Smooth muscle cell (in vitro differentiated cells): ENCODE results near the gene RPP38. TPM values are rescaled to one million over a fixed set of nuclear protein-coding genes. Genes with fewer than 3 reads are reported as not detected.

Experiments
- DNase-seq: peaks from one replicate; lab custom pipeline; 2025; ENCODE audit not compliant: unreplicated experiment; lab: John Stamatoyannopoulos, UW
- H2AFZ ChIP-seq: fragments of 200-600 bp; sonication (generic); 2 replicates; pipeline ENCODE4 v1.6.0; 2016; ENCODE audit warnings: antibody characterized with exemption, low read depth, mild to moderate bottlenecking
- H3F3A ChIP-seq: fragments of 200-600 bp; sonication (generic); 2 replicates; pipeline ENCODE4 v1.6.0; 2017; ENCODE audit warnings: antibody characterized with exemption, low read depth
- H3K27ac ChIP-seq: fragments of 200-600 bp; sonication (generic); 2 replicates; pipeline ENCODE4 v1.5.1; 2016; ENCODE audit warnings: low read depth, mild to moderate bottlenecking
- H3K27me3 ChIP-seq: fragments of 200-600 bp; sonication (generic); 2 replicates; pipeline ENCODE4 v1.6.1; 2016; ENCODE audit warnings: low read depth, mild to moderate bottlenecking
- H3K36me3 ChIP-seq: fragments of 200-600 bp; sonication (generic); 2 replicates; pipeline ENCODE4 v1.5.1; 2016; ENCODE audit warnings: low read depth
- H3K4me1 ChIP-seq: fragments of 200-600 bp; sonication (generic); 2 replicates; pipeline ENCODE4 v1.5.1; 2016; ENCODE audit warnings: low read depth
- H3K4me2 ChIP-seq: fragments of 200-600 bp; sonication (generic); 2 replicates; pipeline ENCODE4 v1.6.0; 2016; ENCODE audit warnings: mild to moderate bottlenecking
- H3K4me3 ChIP-seq: fragments of 200-600 bp; sonication (generic); 2 replicates; pipeline ENCODE4 v1.5.1; 2016; ENCODE audit warnings: mild to moderate bottlenecking
- H3K79me2 ChIP-seq: fragments of 200-600 bp; sonication (generic); 2 replicates; pipeline ENCODE4 v1.6.0; 2016; ENCODE audit warnings: low read depth, mild to moderate bottlenecking
- H3K9ac ChIP-seq: fragments of 200-600 bp; sonication (generic); 2 replicates; pipeline ENCODE4 v1.6.0; 2016; ENCODE audit warnings: low read depth
- H3K9me3 ChIP-seq: fragments of 200-600 bp; sonication (generic); replicated peaks from 2 replicates; pipeline ENCODE4 v1.5.1; 2016; ENCODE audit warnings: low read depth
- H4K20me1 ChIP-seq: fragments of 200-600 bp; sonication (generic); 2 replicates; pipeline ENCODE4 v1.6.0; 2016; ENCODE audit warnings: low read depth
- WGBS: methylation state at CpG from one replicate; pipeline ENCODE4 v1.1.7; 2016; ENCODE audit warnings: low lambda C conversion rate; 5-methylcytosine and 5-hydroxymethylcytosine counted together
- polyA plus RNA-seq: library from polyadenylated mRNA; unstranded; fragments of >200 nt; fragmentation: Nextera tagmentation; extraction: Ambion mirVana; gene quantifications from 2 replicates; pipeline ENCODE4 v1.2.1, GENCODE V29; 2016
- total RNA-seq: library from RNA; depleted of rRNA; stranded (reverse); fragments of >200 nt; gene quantifications from 2 replicates; pipeline ENCODE4 v1.2.3, GENCODE V29; 2014
- TF ChIP-seq, protein P1 (sequence below): fragments of 200-600 bp; sonication (generic); IDR thresholded peaks from 2 replicates; pipeline ENCODE4 v1.5.1; 2017; ENCODE audit warnings: borderline replicate concordance, mild to moderate bottlenecking, antibody characterized with exemption; ENCODE audit not compliant: insufficient read depth, poor library complexity, severe bottlenecking

The RPP38 gene
- total and polyA plus RNA-seq, 2 experiments from 2014 or later, result 12.3 to 23.2 TPM

- Histone ChIP-seq H4K20me1 (peaks cover 26% of the 10 kb centered on the region), H3F3A (no peaks in the 10 kb centered on the region), H3K9me3 (no peaks in the 10 kb centered on the region), H3K27me3 (no peaks in the 10 kb centered on the region), H3K79me2 (peaks cover 2% of the 10 kb centered on the region), H3K4me3 (no peak overlapping the region), H3K27ac (no peak overlapping the region), H3K4me2 (no peak overlapping the region), H2AFZ (no peak overlapping the region), H3K4me1 (no peaks in the 10 kb centered on the region), H3K9ac (no peak overlapping the region), H3K36me3 (no peaks in the 10 kb centered on the region)
- no peak for DNase-seq
- TF ChIP-seq, protein P1, sequence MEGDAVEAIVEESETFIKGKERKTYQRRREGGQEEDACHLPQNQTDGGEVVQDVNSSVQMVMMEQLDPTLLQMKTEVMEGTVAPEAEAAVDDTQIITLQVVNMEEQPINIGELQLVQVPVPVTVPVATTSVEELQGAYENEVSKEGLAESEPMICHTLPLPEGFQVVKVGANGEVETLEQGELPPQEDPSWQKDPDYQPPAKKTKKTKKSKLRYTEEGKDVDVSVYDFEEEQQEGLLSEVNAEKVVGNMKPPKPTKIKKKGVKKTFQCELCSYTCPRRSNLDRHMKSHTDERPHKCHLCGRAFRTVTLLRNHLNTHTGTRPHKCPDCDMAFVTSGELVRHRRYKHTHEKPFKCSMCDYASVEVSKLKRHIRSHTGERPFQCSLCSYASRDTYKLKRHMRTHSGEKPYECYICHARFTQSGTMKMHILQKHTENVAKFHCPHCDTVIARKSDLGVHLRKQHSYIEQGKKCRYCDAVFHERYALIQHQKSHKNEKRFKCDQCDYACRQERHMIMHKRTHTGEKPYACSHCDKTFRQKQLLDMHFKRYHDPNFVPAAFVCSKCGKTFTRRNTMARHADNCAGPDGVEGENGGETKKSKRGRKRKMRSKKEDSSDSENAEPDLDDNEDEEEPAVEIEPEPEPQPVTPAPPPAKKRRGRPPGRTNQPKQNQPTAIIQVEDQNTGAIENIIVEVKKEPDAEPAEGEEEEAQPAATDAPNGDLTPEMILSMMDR, result no peak
- 96% methylated on average over 7 of the region's 7 CpGs for WGBS
These were observed 53.4 kb downstream of the RPP38 start for GRCh38 chr10:15150563-15150962.

DNA sequence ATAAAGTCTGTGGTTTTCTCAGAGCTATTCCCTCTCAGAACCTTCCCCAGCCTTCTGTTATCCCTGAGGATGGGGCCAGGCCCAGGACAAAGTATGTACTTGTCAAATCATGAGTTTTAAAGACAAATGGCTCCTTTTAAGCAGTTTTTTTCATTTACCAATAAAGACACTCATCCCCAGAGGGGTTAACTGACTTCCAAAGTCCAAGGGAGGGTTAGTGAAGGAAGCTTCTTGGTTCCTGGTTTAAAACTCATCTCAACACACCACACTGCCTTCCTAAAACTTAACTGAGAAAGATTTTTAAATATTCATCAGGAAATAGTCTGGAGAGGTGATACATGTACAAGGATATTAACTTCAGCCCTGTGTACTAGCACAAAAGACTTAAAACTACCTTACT, 55.4 kb downstream of the RPP38 start:
- TF ChIP-seq, protein P1, result no peak
- peaks cover 14% of the 10 kb centered on the region for H4K20me1 ChIP-seq
- peaks cover 2% of the 10 kb centered on the region for H3K79me2 ChIP-seq
- H3K27me3 ChIP-seq, result no peaks in the 10 kb centered on the region
- H3K27ac ChIP-seq, result no peak overlapping the region
- H2AFZ ChIP-seq, result no peak overlapping the region
- no peaks in the 10 kb centered on the region for H3K9me3 ChIP-seq
- DNase-seq, result no peak
- H3F3A ChIP-seq, result no peaks in the 10 kb centered on the region
- H3K9ac ChIP-seq, result no peak overlapping the region
- H3K4me2 ChIP-seq, result no peak overlapping the region
- H3K4me1 ChIP-seq, result no peaks in the 10 kb centered on the region
- H3K36me3 ChIP-seq, result no peaks in the 10 kb centered on the region
- no peak overlapping the region for H3K4me3 ChIP-seq

Other genes with a start within 250 kb of the RPP38 start
- 11.0 and 14.3 TPM in 2 replicates for gene SUV39H2, start 218.5 kb upstream of the RPP38 start, total RNA-seq
- gene SUV39H2, start 218.5 kb upstream of the RPP38 start, polyA plus RNA-seq, result 5.1 and 7.2 TPM in 2 replicates
- gene DCLRE1C, start 143.3 kb upstream of the RPP38 start, total RNA-seq, result 7.0 and 7.6 TPM in 2 replicates
- gene DCLRE1C, start 143.3 kb upstream of the RPP38 start, polyA plus RNA-seq, result 6.9 and 7.0 TPM in 2 replicates
- gene MEIG1, start 138.0 kb upstream of the RPP38 start, total RNA-seq, result not detected in 2 replicates
- 1.8 TPM in 1 of 2 replicates, not detected in the other for gene MEIG1, start 138.0 kb upstream of the RPP38 start, polyA plus RNA-seq
- gene OLAH, start 53.4 kb upstream of the RPP38 start, total RNA-seq, result not detected in 2 replicates
- not detected in 2 replicates for gene OLAH, start 53.4 kb upstream of the RPP38 start, polyA plus RNA-seq
- gene ACBD7, start 8.6 kb upstream of the RPP38 start, total RNA-seq, result 0.22 TPM in 1 of 2 replicates, not detected in the other
- 0.33 TPM in 1 of 2 replicates, not detected in the other for gene ACBD7, start 8.6 kb upstream of the RPP38 start, polyA plus RNA-seq
- 9.4 and 15.4 TPM in 2 replicates for gene NMT2, start 71.3 kb downstream of the RPP38 start, total RNA-seq
- 7.4 and 9.5 TPM in 2 replicates for gene NMT2, start 71.3 kb downstream of the RPP38 start, polyA plus RNA-seq